ENCODE measurements around the gene NME3. TPM values are rescaled to one million over a fixed set of nuclear protein-coding genes. Genes with fewer than 3 reads are reported as not detected.

Gene NME3
- total and polyA plus RNA-seq, 12 donors, result 0.95 to 1,073 (median 181) TPM

DNA sequence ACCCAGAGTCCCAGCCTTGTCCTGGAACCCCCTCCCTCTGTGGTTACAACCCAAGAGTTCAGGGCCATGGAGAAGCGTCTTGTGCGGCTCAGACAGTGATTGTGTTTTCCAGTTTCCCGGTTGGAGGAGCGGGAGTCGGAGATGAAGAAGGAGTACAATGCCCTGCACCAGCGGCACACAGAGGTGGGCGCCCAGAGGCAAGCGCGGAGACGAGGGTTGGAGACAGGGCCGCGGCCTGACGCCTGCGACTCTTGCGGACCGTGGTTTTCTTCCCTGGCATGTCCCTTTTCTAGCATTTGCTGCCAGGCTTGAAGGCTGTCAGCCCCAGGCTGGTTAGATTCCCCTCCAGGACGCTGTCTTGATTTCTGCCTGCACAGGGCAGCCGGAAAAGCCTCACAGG is 42.3 kb downstream of the NME3 start:
- Histone ChIP-seq H3K4me1 (replicated peaks in 1 of 2) (no peaks in the 10 kb centered on the region), H3K27me3 (no peaks in the 10 kb centered on the region), H3K4me3 (no peak overlapping the region), H3K27ac (peak overlapping the region in 1 of 5 donors; percentile 40), H3K36me3 (replicated peaks in 1 of 2) (peaks cover 0 to 62% of the 10 kb centered on the region in 2 donors), H3K9me3 (replicated peaks in 1 of 3) (no peaks in the 10 kb centered on the region)
- intact Hi-C loops (cut with DNase I), result no loop called here
- TF ChIP-seq POLR2A (IDR thresholded peaks at IDR 0.05) (no peak), CTCF (IDR thresholded peaks at IDR 0.05) (no peak)
- 75 to 93% (median 80%) methylated on average over 18 of the region's 18 CpGs for WGBS, 4 donors
- no peak for DNase-seq

DNA sequence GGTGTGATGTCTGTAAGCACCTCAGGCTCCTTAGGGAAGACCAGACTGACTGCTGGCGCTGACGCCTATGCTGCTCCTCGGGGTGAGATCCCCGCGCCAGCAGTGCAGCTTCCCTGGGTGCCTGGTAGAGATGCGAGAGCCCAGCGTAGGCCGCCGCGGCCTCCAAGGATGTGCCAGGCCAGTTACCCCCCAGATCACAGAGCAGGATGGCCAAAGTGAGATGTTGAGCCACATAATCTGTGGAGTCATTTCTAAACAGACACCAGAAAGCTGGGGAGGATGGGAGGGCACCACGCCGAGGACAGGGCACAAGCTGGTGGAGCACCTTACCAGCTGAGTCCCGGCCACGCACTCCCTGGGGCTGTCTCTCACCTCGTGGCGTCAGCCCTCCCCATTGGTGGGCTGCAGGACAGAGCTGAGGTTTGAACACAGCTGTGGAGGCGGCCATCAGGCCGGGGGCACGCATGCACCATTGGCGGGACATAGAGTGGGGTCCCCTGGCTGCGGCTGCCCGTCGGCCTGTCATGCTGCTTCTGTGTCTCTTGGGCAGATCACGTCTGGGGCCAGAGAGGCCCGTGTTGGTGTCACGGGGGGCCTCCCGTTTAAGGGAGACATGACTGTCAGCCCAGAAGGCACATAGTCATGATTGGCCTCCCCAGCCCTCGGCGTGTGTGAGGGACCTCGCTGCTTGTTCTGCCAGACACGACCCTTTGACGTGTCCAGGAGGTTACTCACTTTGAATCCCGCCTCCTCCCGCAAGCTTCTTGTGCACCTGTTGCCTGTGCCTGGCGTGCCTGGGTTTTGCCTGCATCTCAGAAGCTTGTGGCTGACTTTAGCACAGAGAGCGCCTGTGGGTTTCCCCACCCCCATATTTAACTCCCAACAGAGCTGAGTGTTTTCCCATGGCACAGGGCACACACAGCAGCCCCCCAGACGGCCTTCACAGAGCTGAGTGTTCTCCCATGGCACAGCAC is 43.4 kb downstream of the NME3 start:
- Histone ChIP-seq H3K4me1 (replicated peaks in 1 of 2) (peaks cover 6 to 10% of the 10 kb centered on the region in 2 donors), H3K9me3 (replicated peaks in 1 of 3) (no peaks in the 10 kb centered on the region), H3K27ac (peak overlapping the region in 1 of 5 donors; percentile 40), H3K27me3 (no peaks in the 10 kb centered on the region), H3K4me3 (no peak overlapping the region), H3K36me3 (replicated peaks in 1 of 2) (peaks cover 0 to 51% of the 10 kb centered on the region in 2 donors)
- WGBS, 4 donors, result 86 to 90% (median 89%) methylated on average over 15 to 37 of the region's 37 CpGs
- TF ChIP-seq POLR2A (IDR thresholded peaks at IDR 0.05) (no peak), CTCF (IDR thresholded peaks at IDR 0.05) (no peak)
- DNase-seq, result no peak
- intact Hi-C loops (cut with DNase I), result no loop called here

- Histone ChIP-seq H3K27me3 (no peaks in the 10 kb centered on the region), H3K4me3 (no peak overlapping the region), H3K36me3 (replicated peaks in 1 of 2) (peaks cover 0 to 42% of the 10 kb centered on the region in 2 donors), H3K4me1 (replicated peaks in 1 of 2) (peaks cover 10 to 20% of the 10 kb centered on the region in 2 donors), H3K27ac (no peak overlapping the region), H3K9me3 (replicated peaks in 1 of 3) (no peaks in the 10 kb centered on the region)
- intact Hi-C loops (cut with DNase I), result no loop called here
- TF ChIP-seq CTCF (IDR thresholded peaks at IDR 0.05) (no peak), POLR2A (IDR thresholded peaks at IDR 0.05) (no peak)
- no peak for DNase-seq
- 92 to 93% (median 92%) methylated on average over 22 to 32 of the region's 32 CpGs for WGBS, 4 donors
Observed at GRCh38 chr16:1726661-1727502, 44.5 kb downstream of the NME3 start.

DNA sequence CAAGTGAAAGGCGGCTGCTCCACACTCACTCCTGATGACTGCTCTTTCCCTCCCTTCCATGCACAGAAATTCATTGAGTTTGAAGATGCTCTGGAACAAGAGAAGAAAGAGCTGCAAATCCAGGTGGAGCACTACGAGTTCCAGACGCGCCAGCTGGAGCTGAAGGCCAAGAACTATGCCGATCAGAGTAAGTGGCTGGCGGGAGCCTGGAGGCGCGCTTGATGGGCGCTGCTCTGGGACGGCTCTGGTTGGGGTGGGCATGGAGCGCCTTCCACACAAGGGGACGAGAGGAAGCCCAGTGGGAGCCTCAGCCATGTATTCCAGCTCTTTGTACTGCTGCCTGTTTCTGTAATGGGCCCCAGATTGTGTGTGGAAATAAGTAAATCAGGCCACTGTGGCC is 46.9 kb downstream of the NME3 start:
- Histone ChIP-seq H3K4me3 (no peak overlapping the region), H3K36me3 (replicated peaks in 1 of 2) (peaks cover 0 to 39% of the 10 kb centered on the region in 2 donors), H3K4me1 (replicated peaks in 1 of 2) (peaks cover 10 to 23% of the 10 kb centered on the region in 2 donors), H3K27ac (no peak overlapping the region), H3K27me3 (no peaks in the 10 kb centered on the region), H3K9me3 (replicated peaks in 1 of 3) (no peaks in the 10 kb centered on the region)
- DNase-seq, result no peak
- 90 to 94% (median 92%) methylated on average over 7 to 12 of the region's 12 CpGs for WGBS, 4 donors
- intact Hi-C loops (cut with DNase I), result no loop called here
- TF ChIP-seq CTCF (IDR thresholded peaks at IDR 0.05) (no peak), POLR2A (IDR thresholded peaks at IDR 0.05) (no peak)
